GM12878 (cell line): ENCODE results near the gene PUSL1. TPM values are rescaled to one million over a fixed set of nuclear protein-coding genes. Genes with fewer than 3 reads are reported as not detected.
A peak's percentile ranks its signal among the peaks of the same experiment; 100 is the strongest.

ENCODE experiments used
- ATAC-seq: fragments of 200-7000 bp; cut with Tn5 transposase; 3 replicates; pipeline ENCODE4 v1.9.1; 2020; ENCODE audit warnings: mild to moderate bottlenecking, moderate library complexity
- BruUV-seq: library from RNA; stranded (reverse); fragments of 400-500 nt; replicated peaks from 2 replicates; lab custom pipeline; 2021; lab: Mats Ljungman, UMichigan
- CTCF ChIA-PET: fragments of 300-600 bp; sonication (Branson Sonifier 250); formaldehyde crosslinking; extraction: SDS; loops from one replicate; lab custom pipeline; 2021; ENCODE audit warnings: inconsistent platforms; lab: Yijun Ruan, JAX
- POLR2A ChIA-PET: fragments of 350-600 bp; formaldehyde crosslinking; extraction: SDS; loops from one replicate; lab custom pipeline; 2021; ENCODE audit warnings: inconsistent platforms; lab: Charles Lee
- RAD21 ChIA-PET: fragments of 300-600 bp; sonication (Branson Sonifier 250); formaldehyde crosslinking; loops from one replicate; lab custom pipeline; 2023; ENCODE audit warnings: antibody characterized with exemption; ENCODE audit not compliant: unreplicated experiment; lab: Charles Lee
- SMC1A ChIA-PET: fragments of 300-600 bp; sonication (Branson Sonifier 250); formaldehyde crosslinking; loops from one replicate; lab custom pipeline; 2023; ENCODE audit not compliant: unreplicated experiment, uncharacterized antibody; lab: Charles Lee
- DNase-seq: peaks from one replicate; pipeline ENCODE4 v3.0.0-alpha.2; 2011; ENCODE audit warnings: low read depth, low spot score
- FAIRE-seq: peaks from 3 replicates; lab custom pipeline; 2011; peaks lifted over from hg19 to GRCh38; lab: Jason Lieb, UNC
- H2AFZ ChIP-seq: 2 replicates; pipeline ENCODE4 v1.6.0; 2011; ENCODE audit warnings: low read depth, low read length, control low read depth; ENCODE audit not compliant: control insufficient read depth
- H3K27ac ChIP-seq: 2 replicates; pipeline ENCODE4 v1.5.1; 2011; ENCODE audit warnings: control low read depth; ENCODE audit not compliant: control insufficient read depth, insufficient read depth
- H3K27me3 ChIP-seq, 2 experiments: replicated peaks in 1 of 2; 2 replicates each; pipeline versions ENCODE4 v1.6.0 to v1.6.1; 2011; ENCODE audit warnings: low read length in 1 of 2; ENCODE audit not compliant: control insufficient read depth in 2 of 2, insufficient read depth in 2 of 2
- H3K36me3 ChIP-seq, 2 experiments: 2 replicates each; pipeline ENCODE4 v1.5.1; 2011; ENCODE audit warnings: low read length in 1 of 2; ENCODE audit not compliant: control insufficient read depth in 2 of 2, insufficient read depth in 2 of 2
- H3K4me1 ChIP-seq: 2 replicates; pipeline ENCODE4 v1.6.1; 2011; ENCODE audit warnings: mild to moderate bottlenecking, low read length, moderate library complexity, mixed read lengths; ENCODE audit not compliant: control insufficient read depth, insufficient read depth
- H3K4me2 ChIP-seq: 2 replicates; pipeline ENCODE4 v1.6.0; 2011; ENCODE audit warnings: control low read depth; ENCODE audit not compliant: control insufficient read depth, insufficient read depth
- H3K4me3 ChIP-seq: fragments of 200-600 bp; sonication (generic); 2 replicates; pipeline ENCODE4 v1.5.1; 2016
- H3K79me2 ChIP-seq: 2 replicates; pipeline ENCODE4 v1.6.0; 2011; ENCODE audit warnings: low read length; ENCODE audit not compliant: control insufficient read depth, insufficient read depth
- H3K9ac ChIP-seq: 2 replicates; pipeline ENCODE4 v1.8.0; 2011; ENCODE audit warnings: low read length, control low read depth, mixed read lengths; ENCODE audit not compliant: control insufficient read depth, insufficient read depth
- H3K9me3 ChIP-seq: replicated peaks from 3 replicates; pipeline ENCODE4 v1.5.1; 2011; ENCODE audit warnings: mild to moderate bottlenecking, low read length; ENCODE audit not compliant: control insufficient read depth, insufficient read depth
- H4K20me1 ChIP-seq: 2 replicates; pipeline ENCODE4 v1.6.0; 2011; ENCODE audit not compliant: control insufficient read depth, insufficient read depth
- CEBPB ChIP-seq, 2 experiments: fragments of 150-350 bp in 1 of 2; IDR thresholded peaks; 2 replicates each; pipeline ENCODE4 v1.6.1; 2012 to 2014; ENCODE audit warnings: low read depth in 2 of 2, low read length in 2 of 2, borderline replicate concordance in 1 of 2, inconsistent platforms in 1 of 2
- E2F8 ChIP-seq: fragments of 450-650 bp; IDR thresholded peaks from 2 replicates; pipeline ENCODE4 v1.6.1; 2018; ENCODE audit warnings: mild to moderate bottlenecking, low read depth, moderate library complexity; ENCODE audit not compliant: partially characterized antibody
- EZH2 ChIP-seq: IDR thresholded peaks from 2 replicates; pipeline ENCODE4 v1.6.1; 2012; ENCODE audit warnings: low read depth, mild to moderate bottlenecking, control low read depth, inconsistent platforms, low read length, borderline replicate concordance; ENCODE audit not compliant: control insufficient read depth
- HDAC2 ChIP-seq: fragments of 200-600 bp; sonication (generic); IDR thresholded peaks from 2 replicates; pipeline ENCODE4 v1.6.1; 2017
- MEF2A ChIP-seq: IDR thresholded peaks from 2 replicates; pipeline ENCODE4 v1.6.1; 2011; ENCODE audit warnings: low read depth, mild to moderate bottlenecking, low read length, moderate library complexity; ENCODE audit not compliant: insufficient read depth
- MTA2 ChIP-seq: fragments of 450-650 bp; IDR thresholded peaks from 2 replicates; pipeline ENCODE4 v1.6.1; 2016; ENCODE audit warnings: low read depth, mild to moderate bottlenecking, moderate library complexity
- NFXL1 ChIP-seq: fragments of 450-650 bp; IDR thresholded peaks from 2 replicates; pipeline ENCODE4 v1.6.1; 2017; ENCODE audit warnings: antibody characterized with exemption, mild to moderate bottlenecking, borderline replicate concordance
- RFX5 ChIP-seq: IDR thresholded peaks from 2 replicates; pipeline ENCODE4 v1.6.1; 2011; ENCODE audit warnings: low read depth, low read length, improper control_type of control experiment
- SIX5 ChIP-seq: IDR thresholded peaks from 2 replicates; pipeline ENCODE4 v1.6.1; 2011; ENCODE audit warnings: mild to moderate bottlenecking, low read depth, low read length, moderate library complexity; ENCODE audit not compliant: severe bottlenecking
- SRF ChIP-seq, 2 experiments: IDR thresholded peaks; 2 replicates each; pipeline ENCODE4 v1.6.1; 2011; ENCODE audit warnings: low read depth in 2 of 2, low read length in 2 of 2, mild to moderate bottlenecking in 1 of 2, moderate library complexity in 1 of 2
- TAF1 ChIP-seq: IDR thresholded peaks from 2 replicates; pipeline ENCODE4 v1.6.1; 2011; ENCODE audit warnings: mild to moderate bottlenecking, low read depth, low read length, borderline replicate concordance
- ZBTB33 ChIP-seq: fragments of 450-650 bp; IDR thresholded peaks from 2 replicates; pipeline ENCODE4 v1.6.1; 2017; ENCODE audit warnings: mild to moderate bottlenecking
- ZNF687 ChIP-seq: fragments of 450-650 bp; IDR thresholded peaks from 2 replicates; pipeline ENCODE4 v1.6.1; 2017; ENCODE audit warnings: mild to moderate bottlenecking, moderate library complexity
- WGBS: methylation state at CpG from one replicate; pipeline ENCODE4 v1.1.6; 2016; ENCODE audit warnings: low lambda C conversion rate; ENCODE audit not compliant: insufficient replicate concordance, insufficient coverage; ENCODE audit errors: missing lambda C conversion rate; 5-methylcytosine and 5-hydroxymethylcytosine counted together
- in situ Hi-C: fragments of 300-500 bp; cut with MboI; formaldehyde crosslinking; loops from 9 replicates; pipeline ENCODE4 v1.14.3; 2018; ENCODE audit warnings: mixed read lengths
- intact Hi-C: fragments of 100-400 bp; cut with micrococcal nuclease; formaldehyde crosslinking; loops from one replicate; pipeline ENCODE4 v1.14.2; 2022; ENCODE audit not compliant: unreplicated experiment
- polyA plus RNA-seq, 11 experiments: library from polyadenylated mRNA; depleted of rRNA in 4 of 11; unstranded in 6 of 11; stranded (reverse) in 5 of 11; fragments of >200 nt; fragmentation: Nextera tagmentation in 4 of 11; fragmentation: Illumina TruSeq in 1 of 11; extraction: Ambion mirVana in 4 of 11; extraction: Trizol in 1 of 11; gene quantifications; 1 replicate in 1 of 11; 2 replicates in 10 of 11; pipeline versions ENCODE4 v1.2.1 to v1.2.3, GENCODE V29; 2011 to 2016; ENCODE audit warnings: inconsistent platforms in 2 of 11, missing spikeins in 2 of 11, low read depth in 1 of 11
- total RNA-seq, 4 experiments: library from RNA; depleted of rRNA in 3 of 4; stranded (reverse); fragments of >200 nt in 3 of 4; fragmentation: Illumina TruSeq in 1 of 4; extraction: Trizol in 1 of 4; gene quantifications; 2 replicates each; pipeline versions ENCODE4 v1.2.1 to v1.2.3, GENCODE V29; 2013 to 2021

Gene PUSL1
- total and polyA plus RNA-seq, 10 of the 15 experiments (the other 5 are each of a cell fraction or from before 2014, with no cell fraction given), result 0.16 to 28.4 (median 15.1) TPM

GRCh38 chr1:1273209-1273511 is 35.2 kb upstream of the PUSL1 start:
- Histone ChIP-seq H3K4me2 (peak overlapping the region; percentile 100), H4K20me1 (peaks cover 4% of the 10 kb centered on the region; the same call in 1 of the 2 replicates), H3K9me3 (no peaks in the 10 kb centered on the region), H3K27me3 (no peaks in the 10 kb centered on the region), H3K79me2 (peaks cover 44% of the 10 kb centered on the region), H3K27ac (peak overlapping the region; percentile 78)
- CTCF ChIA-PET, result no interaction called here
- BruUV-seq, result no TSS peak
- no peak for FAIRE-seq
- TF ChIP-seq EZH2 (no peak), SIX5 (no peak), MEF2A (no peak), TAF1 (no peak), NFXL1 (no peak), HDAC2 (no peak), SRF (IDR thresholded peaks at IDR 0.05; ENCODE audit: low read depth in 2 of 2, low read length in 2 of 2) (no peak), E2F8 (no peak), MTA2 (no peak), ZBTB33 (no peak), ZNF687 (no peak), RFX5 (no peak), CEBPB (IDR thresholded peaks at IDR 0.05; ENCODE audit: borderline replicate concordance in 1 of 2, low read depth in 2 of 2, low read length in 2 of 2) (no peak)
- TF ChIP-seq, all 136 proteins: peak for 0
- RAD21 ChIA-PET, result interaction anchor here (0.7 kb wide), 2 partner anchors 162 to 241 kb away, joined by 4 read pairs; no protein-coding TSS in a partner anchor
- WGBS, result under 1% methylated on average over 31 of the region's 31 CpGs
- H3K9ac ChIP-seq, result peak overlapping the region; percentile 92
- in situ Hi-C loops (no loop called here), intact Hi-C loops (no loop called here)
- H3K36me3 ChIP-seq, result peaks cover 1 to 6% of the 10 kb centered on the region in 2 experiments; a peak in 2 of 4 replicates
- POLR2A ChIA-PET, result interaction anchor here (0.6 to 1.4 kb wide), 7 partner anchors 18 to 483 kb away, joined by 3 to 5 read pairs (median 4); partner anchors contain the start of gene ISG15
- peak overlapping the region; percentile 78 for H3K4me3 ChIP-seq
- ATAC-seq (no peak), DNase-seq (no peak)
- H2AFZ ChIP-seq, result no peak overlapping the region
- SMC1A ChIA-PET, result no interaction called here
- H3K4me1 ChIP-seq, result peaks cover 18% of the 10 kb centered on the region
